ENCODE data around the gene SCCPDH.

DNA sequence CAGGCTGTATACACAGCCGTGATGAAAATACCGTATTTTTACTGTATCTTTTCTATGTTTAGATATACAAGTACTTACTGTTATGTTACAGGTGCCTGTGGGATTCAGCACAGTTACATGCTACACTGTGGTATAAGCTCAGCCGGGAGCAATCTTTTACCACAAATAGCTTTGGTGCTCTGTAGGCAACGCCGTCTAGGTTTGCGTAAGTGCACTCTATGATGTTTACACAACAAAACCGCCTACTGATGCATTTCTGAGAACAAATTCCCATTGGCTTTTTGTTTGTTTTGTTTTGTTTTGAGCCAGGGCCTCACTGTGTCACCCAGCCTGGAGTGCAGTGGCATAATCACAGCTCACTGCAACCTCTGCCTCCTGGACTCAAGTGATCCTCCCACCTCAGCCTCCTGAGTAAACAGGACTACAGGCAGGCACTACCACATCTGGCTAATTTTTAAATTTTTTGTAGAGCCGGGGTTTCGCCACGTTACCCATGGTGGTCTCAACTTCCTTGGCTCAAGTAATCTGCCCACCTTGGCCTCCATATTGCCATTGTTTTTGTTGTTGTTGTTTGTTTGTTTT is 81.0 kb downstream of the SCCPDH start:
- TF ChIP-seq, protein P1, sequence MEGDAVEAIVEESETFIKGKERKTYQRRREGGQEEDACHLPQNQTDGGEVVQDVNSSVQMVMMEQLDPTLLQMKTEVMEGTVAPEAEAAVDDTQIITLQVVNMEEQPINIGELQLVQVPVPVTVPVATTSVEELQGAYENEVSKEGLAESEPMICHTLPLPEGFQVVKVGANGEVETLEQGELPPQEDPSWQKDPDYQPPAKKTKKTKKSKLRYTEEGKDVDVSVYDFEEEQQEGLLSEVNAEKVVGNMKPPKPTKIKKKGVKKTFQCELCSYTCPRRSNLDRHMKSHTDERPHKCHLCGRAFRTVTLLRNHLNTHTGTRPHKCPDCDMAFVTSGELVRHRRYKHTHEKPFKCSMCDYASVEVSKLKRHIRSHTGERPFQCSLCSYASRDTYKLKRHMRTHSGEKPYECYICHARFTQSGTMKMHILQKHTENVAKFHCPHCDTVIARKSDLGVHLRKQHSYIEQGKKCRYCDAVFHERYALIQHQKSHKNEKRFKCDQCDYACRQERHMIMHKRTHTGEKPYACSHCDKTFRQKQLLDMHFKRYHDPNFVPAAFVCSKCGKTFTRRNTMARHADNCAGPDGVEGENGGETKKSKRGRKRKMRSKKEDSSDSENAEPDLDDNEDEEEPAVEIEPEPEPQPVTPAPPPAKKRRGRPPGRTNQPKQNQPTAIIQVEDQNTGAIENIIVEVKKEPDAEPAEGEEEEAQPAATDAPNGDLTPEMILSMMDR (IDR thresholded peaks at IDR 0.05; ENCODE audit: low read length) = no peak
- no peak for TF ChIP-seq EZH2 (optimal IDR thresholded peaks at IDR 0.05; ENCODE audit: low read depth, low read length)

Measured in MM.1S (cell line).